ENCODE measurements around the gene SAMSN1. TPM values are rescaled to one million over a fixed set of nuclear protein-coding genes. Genes with fewer than 3 reads are reported as not detected.

Gene SAMSN1
- total and polyA plus RNA-seq, 2 of the 8 experiments (the other 6 are each of a cell fraction or from before 2014, with no cell fraction given): 0.50 to 3.0 TPM

- H4K91ac ChIP-seq (replicated peaks; ENCODE audit: insufficient read length, low read length): no peak overlapping the region
- TF ChIP-seq ATF3 (IDR thresholded peaks at IDR 0.05; ENCODE audit: insufficient read depth, low read depth, low read length): no peak
- TF ChIP-seq SIRT6 (IDR thresholded peaks at IDR 0.05; ENCODE audit: low read length): no peak
- no peak for TF ChIP-seq JUND (IDR thresholded peaks at IDR 0.05; ENCODE audit: low read length)
- FAIRE-seq (no peak), DNase-seq (ENCODE audit: low read depth in 1 of 2, low spot score in 2 of 2) (no peak)
- H3K23me2 ChIP-seq (ENCODE audit: low read depth, low read length): no peaks in the 10 kb centered on the region
- H3K79me1 ChIP-seq (ENCODE audit: low read depth, low read length): no peaks in the 10 kb centered on the region
- H2BK20ac ChIP-seq (ENCODE audit: low read length): no peak overlapping the region
- no peak overlapping the region for H3K18ac ChIP-seq (ENCODE audit: extremely low read depth, low read length)
- H3K9ac ChIP-seq (replicated peaks in 1 of 4; ENCODE audit: extremely low read depth in 1 of 4, low read depth in 3 of 4, low read length in 3 of 4): no peak overlapping the region
- no peak overlapping the region for H2BK12ac ChIP-seq (ENCODE audit: low read depth, low read length)
- H3K27ac ChIP-seq (ENCODE audit: low read depth, low read length): no peak overlapping the region
- WGBS, 2 experiments (ENCODE audit: extremely low coverage in 1 of 2, insufficient coverage in 1 of 2, insufficient read length in 1 of 2, insufficient replicate concordance in 2 of 2, low coverage in 1 of 2, low lambda C conversion rate in 2 of 2, missing lambda C conversion rate in 1 of 2): 94% methylated on average over 8 of the region's 8 CpGs; no CpG with 5 or more reads in 1 of the 2 experiments
- no peaks in the 10 kb centered on the region for H3K36me3 ChIP-seq (ENCODE audit: control insufficient read depth in 2 of 4, insufficient read depth in 4 of 4, low read length in 3 of 4)
- H2AFZ ChIP-seq (ENCODE audit: low read length): peak overlapping the region; percentile 49; the same call in 1 of the 2 replicates
- no peak overlapping the region for H3K4me3 ChIP-seq (ENCODE audit: extremely low read depth in 1 of 4, insufficient read depth in 2 of 4, low read depth in 3 of 4, low read length in 4 of 4)
- no peak overlapping the region for H3K4me2 ChIP-seq (ENCODE audit: insufficient read depth in 1 of 2, low read depth in 2 of 2, low read length in 2 of 2)
- no peak overlapping the region for H3K23ac ChIP-seq (ENCODE audit: insufficient read length)
- H2AK5ac ChIP-seq (ENCODE audit: low read depth, low read length): no peak overlapping the region
- H4K8ac ChIP-seq (ENCODE audit: extremely low read depth, insufficient read depth, low read length): no peak overlapping the region
- no peaks in the 10 kb centered on the region for H3K79me2 ChIP-seq (ENCODE audit: control insufficient read depth in 1 of 2, insufficient read depth in 2 of 2, low read length in 2 of 2)
- no peak overlapping the region for H4K5ac ChIP-seq (ENCODE audit: insufficient read length, low read depth, low read length)
- H2BK5ac ChIP-seq (ENCODE audit: low read depth, low read length): no peak overlapping the region
- H3K56ac ChIP-seq (replicated peaks; ENCODE audit: insufficient read length, low read depth, low read length): no peak overlapping the region
- no peaks in the 10 kb centered on the region for H4K20me1 ChIP-seq (replicated peaks in 1 of 2; ENCODE audit: control insufficient read depth in 1 of 2, insufficient read depth in 2 of 2, low read length in 2 of 2)
- H2BK15ac ChIP-seq (ENCODE audit: low read length): no peak overlapping the region
- no peak overlapping the region for H3K14ac ChIP-seq (ENCODE audit: insufficient read length)
- no peak overlapping the region for H3K4ac ChIP-seq (replicated peaks; ENCODE audit: insufficient read length, low read depth, low read length)
- H2BK120ac ChIP-seq (replicated peaks; ENCODE audit: low read depth, low read length): no peak overlapping the region
- no peaks in the 10 kb centered on the region for H3K27me3 ChIP-seq (replicated peaks in 1 of 4; ENCODE audit: control insufficient read depth in 3 of 4, extremely low read depth in 1 of 4, insufficient read depth in 3 of 4, low read length in 3 of 4)
- no peaks in the 10 kb centered on the region for H3K4me1 ChIP-seq (replicated peaks in 1 of 4; ENCODE audit: control insufficient read depth in 3 of 4, insufficient read depth in 4 of 4, low read length in 3 of 4)
- ChIA-PET POLR2A (ENCODE audit: partially characterized antibody) (no interaction called here), CTCF (ENCODE audit: partially characterized antibody) (interaction anchor here (0.6 kb wide), 1 partner anchor 12 kb away, joined by 3 read pairs; no protein-coding TSS in a partner anchor)
- no peaks in the 10 kb centered on the region; a peak in 1 of 4 replicates for H3K9me3 ChIP-seq (ENCODE audit: insufficient read depth in 2 of 2, low read depth in 1 of 2, low read length in 1 of 2)
These were observed 62.8 kb downstream of the SAMSN1 start for GRCh38 chr21:14483296-14483695.

Data from H1 (cell line).